Measurements from ENCODE around the gene FOXP4.

The FOXP4 gene

DNA sequence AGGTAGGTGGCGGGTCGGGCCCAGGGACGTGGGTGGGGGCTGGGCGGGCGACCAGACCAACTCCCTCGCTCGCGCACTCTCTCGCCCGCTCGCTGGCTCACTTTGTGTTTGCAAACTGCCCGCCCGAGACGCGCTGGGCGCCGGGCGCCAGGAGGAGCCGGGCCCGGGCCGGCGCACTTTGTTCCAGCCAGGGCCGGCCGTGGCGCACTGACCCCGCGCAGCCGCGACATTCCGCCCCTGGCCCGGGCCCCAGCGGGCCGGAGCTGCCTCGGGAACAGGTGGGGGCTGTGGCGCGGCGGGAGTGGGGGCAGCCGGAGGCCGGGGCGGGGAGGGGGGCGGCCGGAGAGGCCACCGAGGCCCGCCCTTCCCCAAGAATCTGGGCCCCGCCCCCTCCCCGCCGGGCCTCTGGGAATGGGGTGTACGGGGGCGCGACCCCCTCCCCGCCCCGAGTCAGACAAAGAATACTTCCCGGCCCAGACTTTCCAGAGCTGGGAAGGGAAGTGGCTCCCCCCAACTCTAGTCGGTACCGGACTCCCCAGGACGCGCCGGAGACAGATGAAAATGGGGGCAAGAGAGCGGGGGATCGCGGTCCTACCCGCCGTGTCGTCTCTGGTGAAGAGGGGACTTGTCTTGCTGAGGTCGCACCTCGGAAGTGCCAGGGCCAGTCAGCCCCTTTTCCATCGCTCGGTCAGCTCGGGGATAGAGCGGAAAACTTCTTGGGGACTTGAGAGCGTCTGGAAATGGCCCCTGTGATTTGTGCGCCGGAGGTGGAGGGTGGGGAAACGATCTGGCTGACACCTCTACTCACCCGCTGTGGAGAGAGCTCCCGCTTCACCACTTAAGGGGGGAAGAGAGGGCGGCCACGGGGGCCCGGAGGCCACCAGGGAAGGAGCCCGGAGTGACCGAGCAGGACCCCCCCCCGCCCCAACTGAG, 951 bp downstream of the FOXP4 start:
- DNase-seq (ENCODE audit: low read depth) = peak; percentile 46

DNA sequence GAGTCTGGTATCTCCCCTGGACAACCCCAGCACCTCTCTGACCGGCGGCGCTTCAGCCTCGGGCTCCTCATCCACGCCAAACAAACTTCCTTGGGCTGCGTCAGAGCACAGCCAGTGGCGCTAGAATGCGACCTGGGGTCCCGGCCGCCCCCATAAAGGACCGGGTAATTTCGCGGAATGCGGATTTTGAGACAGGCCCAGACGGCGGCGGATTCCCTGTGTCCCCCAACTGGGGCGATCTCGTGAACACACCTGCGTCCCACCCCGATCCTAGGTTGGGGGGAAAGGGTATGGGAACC, 1.6 kb downstream of the FOXP4 start:
- no peak for DNase-seq (ENCODE audit: low read depth)

DNA sequence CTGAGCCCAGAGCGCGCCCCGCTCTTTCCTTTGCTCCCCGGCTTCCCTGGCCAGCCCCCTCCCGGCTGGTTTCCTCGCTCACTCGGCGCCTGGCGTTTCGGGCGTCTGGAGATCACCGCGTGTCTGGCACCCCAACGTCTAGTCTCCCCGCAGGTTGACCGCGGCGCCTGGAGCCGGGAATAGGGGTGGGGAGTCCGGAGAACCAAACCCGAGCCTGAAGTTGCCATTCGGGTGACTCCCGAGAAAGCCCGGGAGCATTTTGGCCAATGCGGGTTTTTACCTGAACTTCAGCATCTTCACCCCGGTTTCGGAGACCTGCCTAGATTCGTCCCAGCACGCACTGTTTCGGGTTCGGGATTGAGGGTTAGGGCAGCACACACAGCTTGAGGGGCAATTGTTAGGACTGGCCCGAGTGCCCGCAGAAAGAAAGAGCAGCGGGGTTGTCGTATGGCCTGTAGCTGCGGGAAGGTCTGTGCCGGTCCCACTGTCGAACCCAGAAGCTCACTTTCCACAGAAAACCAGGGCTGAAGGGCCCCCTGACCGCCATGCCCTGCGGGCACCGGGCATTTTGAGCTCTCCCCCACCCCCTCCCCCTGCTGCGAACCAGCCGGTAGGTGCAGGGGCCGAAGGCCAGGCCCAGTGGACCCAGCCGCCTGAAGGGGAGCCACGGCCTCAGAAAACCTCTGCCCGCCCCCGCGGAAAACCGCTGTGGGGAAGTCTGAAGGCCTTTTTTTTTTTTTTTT, 2.1 kb downstream of the FOXP4 start:
- DNase-seq (ENCODE audit: low read depth) = no peak

- no peak for DNase-seq (ENCODE audit: low read depth)
Measured at GRCh38 chr6:41548841-41549642, 2.9 kb downstream of the FOXP4 start.

- no peak for DNase-seq (ENCODE audit: low read depth)
Measured at GRCh38 chr6:41549673-41550072, 3.5 kb downstream of the FOXP4 start.

GRCh38 chr6:41551086-41551700, 5.0 kb downstream of the FOXP4 start:
- no peak for DNase-seq (ENCODE audit: low read depth)

DNA sequence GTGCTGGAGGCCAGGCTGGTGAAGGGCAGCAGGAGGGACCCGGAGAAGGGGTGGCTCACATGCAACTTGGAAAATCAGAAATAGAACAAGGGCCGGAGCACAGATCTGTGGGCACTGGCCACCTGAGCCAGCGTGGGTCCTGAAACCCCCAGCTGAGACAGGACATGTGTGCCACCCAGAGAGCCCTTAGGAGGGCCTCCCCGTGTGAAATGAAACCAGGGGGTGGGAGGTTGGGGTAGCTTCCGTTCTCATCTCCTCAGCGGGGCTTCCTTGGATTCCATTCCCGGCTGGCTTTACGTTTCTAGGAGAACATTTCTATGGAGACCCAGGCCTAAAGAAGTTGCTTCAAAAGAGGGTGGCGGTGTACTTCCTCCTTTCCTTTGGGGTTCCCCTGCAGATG, 5.7 kb downstream of the FOXP4 start:
- no peak for DNase-seq (ENCODE audit: low read depth)

DNA sequence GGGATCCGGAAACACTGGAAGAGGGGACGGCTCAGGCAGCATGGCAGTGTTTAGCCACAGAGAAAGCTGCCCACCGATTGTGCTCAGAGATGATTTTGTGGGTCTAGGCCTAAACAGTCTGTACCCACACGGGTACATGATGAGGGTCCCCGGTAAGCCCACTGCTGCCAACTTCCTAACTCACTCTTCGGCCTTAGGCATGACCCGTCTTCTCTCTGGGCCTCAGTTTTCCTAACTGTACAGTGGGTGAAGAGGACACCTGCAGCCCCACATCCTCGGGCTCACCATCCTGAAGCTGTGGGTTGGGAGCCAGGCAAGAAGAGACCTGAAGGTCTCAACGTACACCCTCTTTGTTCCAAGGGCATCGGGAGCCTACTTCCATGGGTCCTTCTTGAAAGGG, 6.5 kb downstream of the FOXP4 start:
- DNase-seq (ENCODE audit: low read depth) = no peak

GRCh38 chr6:41553405-41553999, 7.3 kb downstream of the FOXP4 start:
- no peak for DNase-seq (ENCODE audit: low read depth)

- DNase-seq (ENCODE audit: low read depth) = no peak
Measured at GRCh38 chr6:41555326-41556300, 9.4 kb downstream of the FOXP4 start.

- DNase-seq (ENCODE audit: low read depth) = no peak
Measured at GRCh38 chr6:41557335-41557734, 11.2 kb downstream of the FOXP4 start.

DNA sequence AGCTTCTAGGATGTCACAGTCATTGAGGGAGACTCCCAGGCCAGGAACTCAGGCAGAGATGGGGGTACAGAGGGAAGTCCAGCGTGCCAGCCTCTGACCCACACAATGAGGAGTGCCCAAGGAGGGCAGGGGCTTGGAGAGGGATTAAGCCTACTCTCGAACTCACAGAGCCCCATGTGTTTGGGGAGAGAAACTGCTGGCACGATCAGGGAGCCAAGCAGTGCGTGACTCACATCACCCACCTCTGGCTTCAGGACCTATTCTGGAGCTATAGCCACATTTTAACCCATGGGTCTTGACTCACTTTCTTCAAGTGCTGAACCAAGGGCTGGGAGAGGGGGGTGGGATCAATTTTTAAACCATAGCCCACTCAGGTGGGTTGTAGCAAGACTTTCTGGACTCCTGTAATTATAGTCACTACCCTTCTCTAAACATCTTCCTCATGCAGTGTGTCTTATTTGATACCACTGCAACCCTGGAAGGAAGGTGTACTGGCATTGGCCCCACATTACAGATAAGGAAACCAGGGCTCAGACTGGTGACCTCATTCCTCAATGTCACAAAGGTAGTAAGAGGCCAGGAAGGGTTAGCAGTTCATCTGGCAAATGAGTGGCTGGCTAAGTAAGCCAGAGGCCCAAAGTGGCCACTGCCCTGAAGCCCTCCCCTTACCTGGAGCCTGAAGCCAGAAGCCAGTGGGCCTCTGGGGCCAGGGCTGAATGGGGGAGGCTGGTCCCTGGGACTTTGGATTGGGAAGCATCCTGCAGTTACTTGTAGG, 12.0 kb downstream of the FOXP4 start:
- no peak for DNase-seq (ENCODE audit: low read depth)

GRCh38 chr6:41559655-41560427, 13.7 kb downstream of the FOXP4 start:
- DNase-seq (ENCODE audit: low read depth) = no peak

DNA sequence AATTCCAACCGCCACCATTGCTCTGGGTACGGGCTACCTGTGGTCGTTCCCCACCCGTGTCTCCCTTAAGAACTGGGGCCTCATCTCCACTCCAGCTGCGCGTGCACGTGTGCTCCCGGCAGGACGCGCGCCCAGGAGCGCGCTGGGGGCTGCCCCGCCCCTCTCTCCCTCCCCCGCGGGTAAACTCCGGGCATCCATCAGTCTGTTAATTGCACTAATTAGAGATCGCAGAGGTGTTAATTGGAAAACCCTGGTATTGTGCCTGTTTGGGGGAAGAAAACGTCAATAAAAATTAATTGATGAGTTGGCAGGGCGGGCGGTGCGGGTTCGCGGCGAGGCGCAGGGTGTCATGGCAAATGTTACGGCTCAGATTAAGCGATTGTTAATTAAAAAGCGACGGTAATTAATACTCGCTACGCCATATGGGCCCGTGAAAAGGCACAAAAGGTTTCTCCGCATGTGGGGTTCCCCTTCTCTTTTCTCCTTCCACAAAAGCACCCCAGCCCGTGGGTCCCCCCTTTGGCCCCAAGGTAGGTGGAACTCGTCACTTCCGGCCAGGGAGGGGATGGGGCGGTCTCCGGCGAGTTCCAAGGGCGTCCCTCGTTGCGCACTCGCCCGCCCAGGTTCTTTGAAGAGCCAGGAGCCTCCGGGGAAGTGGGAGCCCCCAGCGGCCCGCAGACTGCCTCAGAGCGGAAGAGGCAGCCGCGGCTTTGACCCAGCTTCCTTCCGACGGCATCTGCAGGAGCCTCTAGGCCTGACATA, 14.4 kb downstream of the FOXP4 start:
- DNase-seq (ENCODE audit: low read depth) = no peak

- no peak for DNase-seq (ENCODE audit: low read depth)
Measured at GRCh38 chr6:41561416-41561815, 15.2 kb downstream of the FOXP4 start.

DNA sequence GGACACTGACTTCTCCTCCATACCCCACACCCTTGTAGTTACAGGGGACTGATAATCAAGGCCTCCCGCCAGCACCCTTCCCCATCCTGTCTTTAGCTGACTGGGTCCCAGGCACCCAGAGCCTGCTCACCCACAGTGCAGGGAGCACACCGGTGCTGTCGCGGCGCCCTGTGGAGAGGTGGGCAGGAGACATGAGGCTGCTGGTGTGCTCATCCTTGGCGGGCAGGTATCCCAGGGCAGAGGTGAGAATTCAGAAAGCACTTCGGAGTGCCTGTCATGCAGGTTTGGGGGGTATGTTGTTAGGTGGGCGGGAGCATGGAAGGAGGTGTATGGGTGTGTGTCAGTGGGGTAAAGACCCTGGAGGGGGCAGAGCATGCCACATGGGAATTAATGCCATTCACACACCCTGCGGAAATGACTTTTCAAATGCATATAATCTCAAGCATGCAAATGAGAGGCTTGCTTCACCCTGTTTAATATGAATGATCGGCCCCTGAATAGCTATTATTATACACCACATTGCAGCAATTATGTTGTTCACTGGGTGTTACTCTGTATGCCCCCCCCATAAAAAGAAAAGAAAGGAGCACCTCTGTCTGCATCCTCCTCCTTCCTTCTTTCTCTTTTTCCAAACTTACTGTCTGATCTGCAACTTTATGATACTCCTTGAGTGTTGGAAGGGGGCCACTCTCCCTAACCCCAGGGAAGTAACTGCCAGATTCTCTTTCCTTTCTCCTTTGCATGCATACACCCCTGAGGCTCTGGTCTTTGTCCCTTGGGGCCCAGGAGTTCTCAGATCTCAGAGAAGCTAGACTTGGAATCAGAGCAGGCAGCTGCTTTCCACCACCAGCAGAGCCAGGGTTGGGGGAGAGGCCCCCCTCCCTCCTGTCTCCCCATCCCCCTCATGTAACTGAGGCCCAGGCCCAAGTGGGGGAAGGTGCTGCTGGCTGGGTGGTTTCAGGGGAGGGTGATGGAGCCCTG, 16.0 kb downstream of the FOXP4 start:
- DNase-seq (ENCODE audit: low read depth) = no peak
